ENCODE results near the gene F11R. TPM values are rescaled to one million over a fixed set of nuclear protein-coding genes. Genes with fewer than 3 reads are reported as not detected.
A peak's percentile ranks its signal among the peaks of the same experiment; 100 is the strongest.

The F11R gene
- total and polyA plus RNA-seq, 2 of the 4 experiments (the other 2 are of a cell fraction): 0.79 to 2.2 TPM

DNA sequence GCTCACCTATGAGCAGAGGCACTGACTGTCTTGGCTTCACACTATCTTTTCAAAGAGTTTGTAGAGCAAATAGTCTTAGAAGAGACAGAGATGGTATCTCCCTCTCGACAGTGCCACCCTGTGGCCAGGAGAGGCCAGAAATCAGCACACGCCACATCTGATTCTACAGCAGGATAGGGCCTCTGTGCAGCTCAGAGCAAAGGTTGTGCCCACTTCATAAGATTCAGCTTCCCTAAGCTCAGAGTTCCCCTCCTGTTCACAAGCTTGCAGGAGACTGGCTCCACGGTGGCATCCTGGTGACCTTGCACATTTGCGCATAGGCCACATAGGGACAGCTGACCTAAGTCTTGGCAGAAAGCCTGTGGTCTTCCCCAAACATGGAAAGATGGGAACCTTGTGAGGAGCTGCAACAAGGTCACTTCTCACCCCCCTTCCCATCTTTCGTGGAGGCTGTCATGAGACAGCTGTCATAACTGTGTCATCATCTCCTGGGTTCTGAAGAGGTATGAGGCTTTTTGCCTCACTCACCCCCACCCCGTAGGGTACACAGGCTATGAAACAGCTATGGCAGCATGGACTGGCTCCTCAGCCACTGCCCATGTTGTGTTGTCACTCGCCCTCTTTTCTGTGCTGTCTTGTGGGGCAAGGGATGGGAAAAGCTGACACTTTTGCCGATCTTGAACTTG, 69.4 kb downstream of the F11R start:
- H2AFZ ChIP-seq (replicated peaks; ENCODE audit: low read length, poor library complexity): peak overlapping the region; percentile 65
- no peaks in the 10 kb centered on the region for H3K36me3 ChIP-seq (ENCODE audit: control insufficient read depth, insufficient read depth, low read length)
- H3K4me1 ChIP-seq (ENCODE audit: control insufficient read depth, insufficient read depth, low read length): no peaks in the 10 kb centered on the region
- WGBS, 2 experiments (ENCODE audit: extremely low coverage in 2 of 2, insufficient read length in 1 of 2): no CpG with 5 or more reads among the region's 8 CpGs
- TF ChIP-seq RAD21 (IDR thresholded peaks at IDR 0.05; ENCODE audit: low read length) (peak; percentile 52), SMC3 (IDR thresholded peaks at IDR 0.05; ENCODE audit: low read depth, low read length) (peak; percentile 54), CTCF (conservative IDR thresholded peaks at IDR 0.05; ENCODE audit: low read depth, low read length) (peak; percentile 61), FOS (IDR thresholded peaks at IDR 0.05; ENCODE audit: low read depth, low read length) (no peak)
- POLR2A ChIA-PET (ENCODE audit: unreplicated experiment): no interaction called here
- H3K4me2 ChIP-seq (ENCODE audit: low read depth, low read length): no peak overlapping the region
- no peak overlapping the region for H3K14ac ChIP-seq (replicated peaks; ENCODE audit: low read depth, low read length)
- no peak overlapping the region for H4K91ac ChIP-seq (ENCODE audit: insufficient read depth, low read depth, low read length)
- H2BK15ac ChIP-seq (ENCODE audit: low read depth, low read length): no peak overlapping the region
- dilution Hi-C loops (cut with HindIII; ENCODE audit: low sequenced_read_pairs, unreplicated experiment) (no loop called here), intact Hi-C loops (cut with micrococcal nuclease) (loop anchor here (1.0 to 2.0 kb wide), 3 partner anchors 116 to 277 kb away; no protein-coding TSS in a partner anchor), in situ Hi-C loops (cut with MboI; ENCODE audit: low sequenced_read_pairs) (no loop called here)
- no peaks in the 10 kb centered on the region for H4K20me1 ChIP-seq (ENCODE audit: insufficient read depth, low read length)
- no peaks in the 10 kb centered on the region for H3K9me3 ChIP-seq (ENCODE audit: control insufficient read depth, insufficient read depth, low read length)
- H3K27ac ChIP-seq (ENCODE audit: insufficient read depth, low read length): no peak overlapping the region
- H2AK5ac ChIP-seq (ENCODE audit: low read depth, low read length): no peak overlapping the region
- H3K23ac ChIP-seq (ENCODE audit: low read depth, low read length): no peak overlapping the region
- no peak overlapping the region for H3K9ac ChIP-seq (ENCODE audit: low read depth, low read length)
- no peaks in the 10 kb centered on the region for H3K9me1 ChIP-seq (ENCODE audit: insufficient read depth, low read length)
- H4K5ac ChIP-seq (ENCODE audit: low read depth, low read length): no peak overlapping the region
- H3K27me3 ChIP-seq (ENCODE audit: control insufficient read depth, insufficient read depth, low read length): peaks cover 4% of the 10 kb centered on the region; the same call in 1 of the 2 replicates
- no peak overlapping the region for H2BK5ac ChIP-seq (ENCODE audit: low read depth, low read length, poor library complexity, severe bottlenecking)
- no peak overlapping the region for H2AK9ac ChIP-seq (replicated peaks; ENCODE audit: low read depth, low read length, poor library complexity)
- ATAC-seq (ENCODE audit: low read depth) (peak; percentile 93), DNase-seq (peak; percentile 41)
- no peaks in the 10 kb centered on the region for H3K79me1 ChIP-seq (ENCODE audit: low read depth in 1 of 2, low read length in 2 of 2)
- H4K8ac ChIP-seq (ENCODE audit: low read depth in 2 of 2, low read length in 2 of 2): no peak overlapping the region
- no peak overlapping the region for H3K56ac ChIP-seq (ENCODE audit: extremely low read depth, insufficient read depth, low read length)
- no peak overlapping the region for H3K4ac ChIP-seq (ENCODE audit: low read depth, low read length)
- no peak overlapping the region for H3K4me3 ChIP-seq (ENCODE audit: insufficient read depth, low read depth, low read length)
- no peak overlapping the region for H2BK120ac ChIP-seq (ENCODE audit: low read depth, low read length)
- CTCF ChIA-PET: interaction anchor here (0.6 to 1.5 kb wide), 2 partner anchors 116 to 239 kb away, joined by 3 to 4 read pairs; no protein-coding TSS in a partner anchor
- H3K18ac ChIP-seq (ENCODE audit: low read depth, low read length): no peak overlapping the region
- no TSS peak for BruUV-seq (replicated peaks)
- no peak overlapping the region for H2BK20ac ChIP-seq (ENCODE audit: low read depth, low read length)

All from IMR-90 (cell line).